NCI-H1105 (cell line): ENCODE data around the gene CMKLR1.

Source experiments
- DNase-seq: peaks from one replicate; lab custom pipeline; 2025; lab: John Stamatoyannopoulos, UW

CMKLR1 gene

GRCh38 chr12:108335349-108336119, 3.6 kb downstream of the CMKLR1 start:
- DNase-seq = no peak

- DNase-seq = no peak
These were observed 5.0 kb downstream of the CMKLR1 start for GRCh38 chr12:108333898-108334699.

- DNase-seq = no peak
These were observed 6.2 kb downstream of the CMKLR1 start for GRCh38 chr12:108332791-108333382.

GRCh38 chr12:108328420-108328819, 10.7 kb downstream of the CMKLR1 start:
- no peak for DNase-seq

- DNase-seq = no peak
These were observed 11.3 kb downstream of the CMKLR1 start for GRCh38 chr12:108327621-108328344.

- no peak for DNase-seq
These were observed 12.8 kb downstream of the CMKLR1 start for GRCh38 chr12:108326254-108326750.

- DNase-seq = no peak
These were observed 13.6 kb downstream of the CMKLR1 start for GRCh38 chr12:108325549-108325948.

GRCh38 chr12:108325018-108325358, 14.1 kb downstream of the CMKLR1 start:
- no peak for DNase-seq

GRCh38 chr12:108324351-108325017, 14.6 kb downstream of the CMKLR1 start:
- no peak for DNase-seq

GRCh38 chr12:108323581-108323980, 15.5 kb downstream of the CMKLR1 start:
- no peak for DNase-seq

- DNase-seq = no peak
These were observed 16.1 kb downstream of the CMKLR1 start for GRCh38 chr12:108322998-108323397.

GRCh38 chr12:108321688-108322087, 17.4 kb downstream of the CMKLR1 start:
- DNase-seq = no peak

- DNase-seq = no peak
These were observed 18.4 kb downstream of the CMKLR1 start for GRCh38 chr12:108320507-108321293.

GRCh38 chr12:108319277-108320234, 19.6 kb downstream of the CMKLR1 start:
- no peak for DNase-seq

- DNase-seq = no peak
These were observed 20.4 kb downstream of the CMKLR1 start for GRCh38 chr12:108318472-108319275.

- DNase-seq = no peak
These were observed 21.5 kb downstream of the CMKLR1 start for GRCh38 chr12:108317308-108318234.
